HepG2 (cell line): ENCODE data around the gene CDH2. TPM values are rescaled to one million over a fixed set of nuclear protein-coding genes. Genes with fewer than 3 reads are reported as not detected.

ENCODE experiments used
- ATAC-seq: fragments of 200-7000 bp; cut with Tn5 transposase; 3 replicates; pipeline ENCODE4 v1.9.1; 2020; ENCODE audit warnings: mild to moderate bottlenecking, moderate library complexity
- BruUV-seq: library from RNA; stranded (reverse); fragments of 400-500 nt; replicated peaks from 2 replicates; lab custom pipeline; 2021; lab: Mats Ljungman, UMichigan
- CTCF ChIA-PET: fragments of 300-600 bp; formaldehyde crosslinking; extraction: SDS; loops from one replicate; lab custom pipeline; 2021; ENCODE audit warnings: low total read pairs, inconsistent platforms, low intra/inter-chr PET ratio; lab: Yijun Ruan, JAX
- POLR2A ChIA-PET: fragments of 350-600 bp; sonication (Branson Sonifier 250); formaldehyde crosslinking; loops from one replicate; lab custom pipeline; 2020; ENCODE audit warnings: antibody characterized with exemption, inconsistent platforms; lab: Yijun Ruan, JAX
- DNase-seq: peaks from one replicate; pipeline ENCODE4 v3.0.0-alpha.2; 2015; ENCODE audit warnings: low spot score
- FAIRE-seq: peaks from 3 replicates; lab custom pipeline; 2011; peaks lifted over from hg19 to GRCh38; lab: Jason Lieb, UNC
- H2AFZ ChIP-seq: one replicate; pipeline ENCODE4 v1.6.1; 2011; ENCODE audit warnings: low read length, inconsistent platforms
- H3K27ac ChIP-seq: fragments of 300-600 bp; 3 replicates; pipeline ENCODE4 v1.8.0; 2011; ENCODE audit warnings: mixed run types, mild to moderate bottlenecking, mixed read lengths, low read length, inconsistent platforms; ENCODE audit not compliant: insufficient read depth; ENCODE audit errors: extremely low read length
- H3K27me3 ChIP-seq, 2 experiments: fragments of 200-600 bp in 1 of 2; 2 replicates in 1 of 2; 3 replicates in 1 of 2; pipeline versions ENCODE4 v1.6.0 to v1.8.0; 2011; ENCODE audit warnings: low read length in 2 of 2, mild to moderate bottlenecking in 2 of 2, moderate library complexity in 2 of 2, inconsistent platforms in 1 of 2; ENCODE audit not compliant: insufficient read depth in 2 of 2, control insufficient read depth in 1 of 2
- H3K36me3 ChIP-seq, 2 experiments: fragments of 200-600 bp in 1 of 2; replicated peaks in 1 of 2; 2 replicates in 1 of 2; 3 replicates in 1 of 2; pipeline versions ENCODE4 v1.5.1 to v1.8.0; 2011; ENCODE audit warnings: low read length in 2 of 2, inconsistent platforms in 1 of 2; ENCODE audit not compliant: insufficient read depth in 2 of 2, control insufficient read depth in 1 of 2
- H3K4me1 ChIP-seq: 2 replicates; pipeline ENCODE4 v1.5.1; 2012; ENCODE audit warnings: low read length, inconsistent platforms; ENCODE audit not compliant: insufficient read depth
- H3K4me2 ChIP-seq: 2 replicates; pipeline ENCODE4 v1.6.0; 2011; ENCODE audit warnings: low read depth, low read length, inconsistent platforms
- H3K4me3 ChIP-seq, 3 experiments: fragments of 200-600 bp in 1 of 3; sonication (generic), shearing (Covaris generic) in 1 of 3; replicated peaks in 1 of 3; 2 replicates each; pipeline ENCODE4 v1.5.1; 2011 to 2016; ENCODE audit warnings: low read length in 3 of 3, inconsistent platforms in 2 of 3, low read depth in 2 of 3, mild to moderate bottlenecking in 2 of 3, control low read depth in 1 of 3, mixed read lengths in 1 of 3; ENCODE audit not compliant: insufficient read depth in 1 of 3
- H3K79me2 ChIP-seq: one replicate; pipeline ENCODE4 v1.6.1; 2011; ENCODE audit warnings: low read length, inconsistent platforms; ENCODE audit not compliant: insufficient read depth
- H3K9ac ChIP-seq: 2 replicates; pipeline ENCODE4 v1.6.0; 2011; ENCODE audit warnings: mild to moderate bottlenecking, low read depth, low read length, inconsistent platforms; ENCODE audit not compliant: insufficient read depth
- H3K9me3 ChIP-seq: 2 replicates; pipeline ENCODE4 v1.5.1; 2012; ENCODE audit warnings: mild to moderate bottlenecking, low read length
- H4K20me1 ChIP-seq: 2 replicates; pipeline ENCODE4 v1.6.0; 2011; ENCODE audit warnings: inconsistent platforms, mild to moderate bottlenecking, low read length, moderate library complexity; ENCODE audit not compliant: insufficient read depth
- ARNTL ChIP-seq: sonication (generic); formaldehyde crosslinking; IDR thresholded peaks from 2 replicates; pipeline ENCODE4 v1.4.0; 2020; ENCODE audit warnings: mild to moderate bottlenecking, missing genetic modification reagents
- ATAD3A ChIP-seq: sonication (generic); formaldehyde crosslinking; IDR thresholded peaks from 2 replicates; pipeline ENCODE4 v1.4.0; 2020; ENCODE audit warnings: missing genetic modification reagents
- CBX1 ChIP-seq: IDR thresholded peaks from one replicate; pipeline ENCODE4 v1.6.1; 2016; ENCODE audit warnings: antibody characterized with exemption, low read depth
- DNMT3B ChIP-seq: conservative IDR thresholded peaks from 2 replicates; pipeline ENCODE4 v1.6.1; 2016; ENCODE audit warnings: missing biosample characterization, control low read depth
- GTF3A ChIP-seq: sonication (generic); formaldehyde crosslinking; conservative IDR thresholded peaks from 2 replicates; pipeline ENCODE4 v1.4.0; 2020; ENCODE audit warnings: mild to moderate bottlenecking, missing genetic modification reagents
- HCFC1 ChIP-seq: fragments of 150-350 bp; IDR thresholded peaks from 2 replicates; pipeline ENCODE4 v1.6.1; 2014; ENCODE audit warnings: low read depth, low read length
- PAWR ChIP-seq: sonication (generic); formaldehyde crosslinking; IDR thresholded peaks from 2 replicates; pipeline ENCODE4 v1.4.0; 2020; ENCODE audit warnings: missing genetic modification reagents, mild to moderate bottlenecking, borderline replicate concordance
- SMYD3 ChIP-seq: sonication (generic); formaldehyde crosslinking; IDR thresholded peaks from 2 replicates; pipeline ENCODE4 v1.8.1; 2023; ENCODE audit warnings: mild to moderate bottlenecking, missing genetic modification reagents
- TBL1XR1 ChIP-seq: fragments of 150-350 bp; IDR thresholded peaks from 2 replicates; pipeline ENCODE4 v1.6.1; 2014; ENCODE audit warnings: borderline replicate concordance, low read length; ENCODE audit not compliant: partially characterized antibody
- ZNF33A ChIP-seq: sonication (generic); formaldehyde crosslinking; IDR thresholded peaks from 2 replicates; pipeline ENCODE4 v1.5.1; 2020; ENCODE audit warnings: missing genetic modification reagents, mild to moderate bottlenecking, moderate library complexity, borderline replicate concordance
- ZNF546 ChIP-seq: sonication (generic); formaldehyde crosslinking; conservative IDR thresholded peaks from 2 replicates; pipeline ENCODE4 v1.8.1; 2023; ENCODE audit warnings: mild to moderate bottlenecking, missing genetic modification reagents
- WGBS: methylation state at CpG from one replicate; pipeline ENCODE4 v1.1.6; 2017; ENCODE audit warnings: low lambda C conversion rate; 5-methylcytosine and 5-hydroxymethylcytosine counted together
- in situ Hi-C: cut with HindIII; loops from 2 replicates; pipeline ENCODE4 v1.10.0; 2017; ENCODE audit warnings: low pct_unique_long_range_greater_than_20kb; ENCODE audit not compliant: extremely low pct_ligation_motif_present
- intact Hi-C: fragments of 100-400 bp; cut with micrococcal nuclease; formaldehyde crosslinking; loops from one replicate; pipeline ENCODE4 v1.10.0; 2022; ENCODE audit not compliant: unreplicated experiment
- polyA plus RNA-seq, 8 experiments: library from polyadenylated mRNA; depleted of rRNA in 3 of 8; stranded (reverse) in 7 of 8; unstranded in 1 of 8; fragments of >200 nt; fragmentation: Illumina TruSeq in 4 of 8; extraction: Trizol in 4 of 8; gene quantifications; 2 replicates each; pipeline versions ENCODE4 v1.2.1 to v1.2.3, GENCODE V29; 2011 to 2016; ENCODE audit warnings: low read depth in 4 of 8, missing spikeins in 1 of 8, mixed read lengths in 1 of 8; ENCODE audit not compliant: insufficient read depth in 1 of 8
- total RNA-seq, 5 experiments: library from RNA; depleted of rRNA; stranded (reverse); fragments of >200 nt; fragmentation: Illumina TruSeq; extraction: Trizol; gene quantifications; 2 replicates each; pipeline ENCODE4 v1.2.3, GENCODE V29; 2016; ENCODE audit warnings: low read depth in 1 of 5
- TF ChIP-seq, protein P1 (sequence below): sonication (generic); formaldehyde crosslinking; IDR thresholded peaks from 2 replicates; pipeline ENCODE4 v1.4.0; 2020; ENCODE audit warnings: missing genetic modification reagents, borderline replicate concordance
- TF ChIP-seq, protein P2 (sequence below): sonication (generic); formaldehyde crosslinking; IDR thresholded peaks from 2 replicates; pipeline ENCODE4 v1.4.0; 2020; ENCODE audit warnings: missing genetic modification reagents, mild to moderate bottlenecking, borderline replicate concordance
- TF ChIP-seq, protein P3 (sequence below): sonication (generic); formaldehyde crosslinking; IDR thresholded peaks from 2 replicates; pipeline ENCODE4 v1.8.0; 2022; ENCODE audit warnings: missing genetic modification reagents, low read depth, mild to moderate bottlenecking, borderline replicate concordance

The CDH2 gene
- total and polyA plus RNA-seq, 2 of the 13 experiments (the other 11 are each of a cell fraction or from before 2014, with no cell fraction given) = 18.6 to 36.1 TPM

DNA sequence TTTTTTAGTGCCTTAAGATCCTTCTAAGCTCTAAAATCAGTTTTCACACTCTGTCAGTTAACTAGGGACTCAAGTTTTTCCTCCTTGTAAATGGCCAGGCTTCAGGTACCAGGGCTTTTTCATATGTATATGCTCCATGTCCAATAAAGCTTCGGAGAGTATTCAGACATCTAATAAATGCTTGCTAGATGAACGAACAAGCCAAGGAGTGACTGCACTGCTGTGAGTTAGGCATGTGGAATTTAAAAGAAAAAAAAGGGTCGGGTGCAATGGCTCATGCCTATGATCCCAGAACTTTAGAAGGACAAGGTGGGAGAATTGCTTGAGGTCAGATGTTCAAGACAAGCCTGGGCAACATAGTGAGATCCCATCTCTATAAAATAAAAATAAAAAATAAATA is 81.9 kb downstream of the CDH2 start:
- H3K79me2 ChIP-seq = peaks cover 8% of the 10 kb centered on the region
- H4K20me1 ChIP-seq = no peaks in the 10 kb centered on the region
- in situ Hi-C loops = no loop called here
- H2AFZ ChIP-seq = no peak overlapping the region
- intact Hi-C loops = no loop called here
- peaks cover 33% of the 10 kb centered on the region for H3K4me1 ChIP-seq
- POLR2A ChIA-PET = no interaction called here
- DNase-seq (no peak), FAIRE-seq (no peak), ATAC-seq (no peak)
- H3K36me3 ChIP-seq = no peaks in the 10 kb centered on the region
- H3K27me3 ChIP-seq = no peaks in the 10 kb centered on the region
- H3K9ac ChIP-seq = no peak overlapping the region
- no TSS peak for BruUV-seq
- no peak overlapping the region for H3K4me3 ChIP-seq
- H3K9me3 ChIP-seq = 0 out of 2 replicates have a peak, but pooled peaks cover 6% of the 10 kb centered on the region
- no peak overlapping the region for H3K27ac ChIP-seq
- WGBS = 96% methylated on average over 3 of the region's 3 CpGs
- no peak overlapping the region for H3K4me2 ChIP-seq
- CTCF ChIA-PET = no interaction called here
- no peak for TF ChIP-seq CBX1
- TF ChIP-seq, protein P1, sequence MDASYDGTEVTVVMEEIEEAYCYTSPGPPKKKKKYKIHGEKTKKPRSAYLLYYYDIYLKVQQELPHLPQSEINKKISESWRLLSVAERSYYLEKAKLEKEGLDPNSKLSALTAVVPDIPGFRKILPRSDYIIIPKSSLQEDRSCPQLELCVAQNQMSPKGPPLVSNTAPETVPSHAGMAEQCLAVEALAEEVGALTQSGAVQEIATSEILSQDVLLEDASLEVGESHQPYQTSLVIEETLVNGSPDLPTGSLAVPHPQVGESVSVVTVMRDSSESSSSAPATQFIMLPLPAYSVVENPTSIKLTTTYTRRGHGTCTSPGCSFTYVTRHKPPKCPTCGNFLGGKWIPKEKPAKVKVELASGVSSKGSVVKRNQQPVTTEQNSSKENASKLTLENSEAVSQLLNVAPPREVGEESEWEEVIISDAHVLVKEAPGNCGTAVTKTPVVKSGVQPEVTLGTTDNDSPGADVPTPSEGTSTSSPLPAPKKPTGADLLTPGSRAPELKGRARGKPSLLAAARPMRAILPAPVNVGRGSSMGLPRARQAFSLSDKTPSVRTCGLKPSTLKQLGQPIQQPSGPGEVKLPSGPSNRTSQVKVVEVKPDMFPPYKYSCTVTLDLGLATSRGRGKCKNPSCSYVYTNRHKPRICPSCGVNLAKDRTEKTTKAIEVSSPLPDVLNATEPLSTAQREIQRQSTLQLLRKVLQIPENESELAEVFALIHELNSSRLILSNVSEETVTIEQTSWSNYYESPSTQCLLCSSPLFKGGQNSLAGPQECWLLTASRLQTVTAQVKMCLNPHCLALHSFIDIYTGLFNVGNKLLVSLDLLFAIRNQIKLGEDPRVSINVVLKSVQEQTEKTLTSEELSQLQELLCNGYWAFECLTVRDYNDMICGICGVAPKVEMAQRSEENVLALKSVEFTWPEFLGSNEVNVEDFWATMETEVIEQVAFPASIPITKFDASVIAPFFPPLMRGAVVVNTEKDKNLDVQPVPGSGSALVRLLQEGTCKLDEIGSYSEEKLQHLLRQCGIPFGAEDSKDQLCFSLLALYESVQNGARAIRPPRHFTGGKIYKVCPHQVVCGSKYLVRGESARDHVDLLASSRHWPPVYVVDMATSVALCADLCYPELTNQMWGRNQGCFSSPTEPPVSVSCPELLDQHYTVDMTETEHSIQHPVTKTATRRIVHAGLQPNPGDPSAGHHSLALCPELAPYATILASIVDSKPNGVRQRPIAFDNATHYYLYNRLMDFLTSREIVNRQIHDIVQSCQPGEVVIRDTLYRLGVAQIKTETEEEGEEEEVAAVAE (CRISPR knock-in tag) = no peak
- TF ChIP-seq ZNF546 = no peak
- no peak for TF ChIP-seq GTF3A (CRISPR knock-in tag)
- no peak for TF ChIP-seq PAWR (CRISPR knock-in tag)
- no peak for TF ChIP-seq ZNF33A (CRISPR knock-in tag)
- TF ChIP-seq ARNTL = no peak
- no peak for TF ChIP-seq SMYD3 (CRISPR knock-in tag)
- no peak for TF ChIP-seq DNMT3B (CRISPR knock-in tag)
- TF ChIP-seq HCFC1 = no peak
- TF ChIP-seq ATAD3A (CRISPR knock-in tag) = no peak
- TF ChIP-seq, protein P2, sequence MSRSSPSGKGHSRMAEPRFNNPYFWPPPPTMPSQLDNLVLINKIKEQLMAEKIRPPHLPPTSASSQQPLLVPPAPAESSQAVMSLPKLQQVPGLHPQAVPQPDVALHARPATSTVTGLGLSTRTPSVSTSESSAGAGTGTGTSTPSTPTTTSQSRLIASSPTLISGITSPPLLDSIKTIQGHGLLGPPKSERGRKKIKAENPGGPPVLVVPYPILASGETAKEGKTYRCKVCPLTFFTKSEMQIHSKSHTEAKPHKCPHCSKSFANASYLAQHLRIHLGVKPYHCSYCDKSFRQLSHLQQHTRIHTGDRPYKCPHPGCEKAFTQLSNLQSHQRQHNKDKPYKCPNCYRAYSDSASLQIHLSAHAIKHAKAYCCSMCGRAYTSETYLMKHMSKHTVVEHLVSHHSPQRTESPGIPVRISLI (CRISPR knock-in tag) = no peak
- TF ChIP-seq, protein P3, sequence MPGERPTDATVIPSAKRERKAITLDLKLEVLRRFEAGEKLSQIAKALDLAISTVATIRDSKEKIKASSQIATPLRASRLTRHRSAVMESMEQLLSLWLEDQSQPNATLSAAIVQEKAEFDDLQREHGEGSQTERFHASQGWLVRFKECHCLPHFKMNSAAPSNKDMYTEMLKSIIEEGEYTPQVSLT (CRISPR knock-in tag) = no peak
- TF ChIP-seq TBL1XR1 = no peak
